DOHH2 (cell line): ENCODE data around the gene SCN5A.

Source experiments
- H3F3A ChIP-seq: fragments of 200-600 bp; sonication (generic), shearing (Covaris generic); 2 replicates; pipeline ENCODE4 v1.6.0; 2016; ENCODE audit warnings: antibody characterized with exemption, mild to moderate bottlenecking; ENCODE audit not compliant: control insufficient read depth, insufficient read depth
- H3K27ac ChIP-seq: fragments of 200-600 bp; sonication (generic); 2 replicates; pipeline ENCODE4 v1.5.1; 2014; ENCODE audit warnings: low read depth, mild to moderate bottlenecking, low read length, moderate library complexity
- H3K27me3 ChIP-seq: fragments of 200-600 bp; sonication (generic); 2 replicates; pipeline ENCODE4 v1.6.1; 2014; ENCODE audit warnings: mild to moderate bottlenecking, low read length, mixed read lengths; ENCODE audit not compliant: control insufficient read depth
- H3K36me3 ChIP-seq: fragments of 200-600 bp; sonication (generic); 2 replicates; pipeline ENCODE4 v1.6.1; 2014; ENCODE audit warnings: mild to moderate bottlenecking, low read length, moderate library complexity, mixed read lengths; ENCODE audit not compliant: control insufficient read depth
- H3K4me1 ChIP-seq: fragments of 200-600 bp; sonication (generic); 2 replicates; pipeline ENCODE4 v1.6.1; 2014; ENCODE audit warnings: mild to moderate bottlenecking, low read length, mixed read lengths; ENCODE audit not compliant: control insufficient read depth
- H3K4me2 ChIP-seq: fragments of 200-600 bp; sonication (generic); 2 replicates; pipeline ENCODE4 v1.6.0; 2014; ENCODE audit warnings: mild to moderate bottlenecking, low read length, moderate library complexity
- H3K4me3 ChIP-seq: fragments of 200-600 bp; sonication (generic); 2 replicates; pipeline ENCODE4 v1.5.1; 2014; ENCODE audit warnings: mild to moderate bottlenecking, low read length, mixed read lengths
- H3K79me2 ChIP-seq: fragments of 200-600 bp; sonication (generic); 2 replicates; pipeline ENCODE4 v1.6.1; 2014; ENCODE audit warnings: mild to moderate bottlenecking, low read length, mixed read lengths; ENCODE audit not compliant: control insufficient read depth
- H3K9me2 ChIP-seq: fragments of 200-600 bp; sonication (generic); replicated peaks from 2 replicates; pipeline ENCODE4 v1.6.1; 2014; ENCODE audit warnings: mild to moderate bottlenecking, low read length, mixed read lengths; ENCODE audit not compliant: control insufficient read depth
- H3K9me3 ChIP-seq: fragments of 200-600 bp; sonication (generic); 2 replicates; pipeline ENCODE4 v1.6.1; 2014; ENCODE audit warnings: antibody characterized with exemption, low read length, mixed read lengths; ENCODE audit not compliant: control insufficient read depth, insufficient read depth
- H4K20me1 ChIP-seq: fragments of 200-600 bp; sonication (generic); 2 replicates; pipeline ENCODE4 v1.6.0; 2014; ENCODE audit warnings: low read depth, mild to moderate bottlenecking, antibody characterized with exemption, low read length, moderate library complexity; ENCODE audit not compliant: control insufficient read depth, insufficient read depth
- CTCF ChIP-seq: fragments of 200-600 bp; sonication (generic); IDR thresholded peaks from one replicate; pipeline ENCODE4 v1.5.1; 2014; ENCODE audit warnings: antibody characterized with exemption, mild to moderate bottlenecking, low read depth, low read length; ENCODE audit not compliant: poor library complexity, severe bottlenecking
- EZH2phosphoT487 ChIP-seq: fragments of 200-600 bp; sonication (generic); IDR thresholded peaks from 2 replicates; pipeline ENCODE4 v1.6.1; 2017; ENCODE audit warnings: borderline replicate concordance, mild to moderate bottlenecking, antibody characterized with exemption, low read length, moderate library complexity, mixed read lengths

SCN5A gene

GRCh38 chr3:38614651-38615352 lies 34.7 kb downstream of the SCN5A start:
- Histone ChIP-seq H3K4me1 (no peaks in the 10 kb centered on the region), H3K4me3 (no peak overlapping the region), H4K20me1 (no peaks in the 10 kb centered on the region), H3K79me2 (no peaks in the 10 kb centered on the region), H3K36me3 (no peaks in the 10 kb centered on the region), H3K9me2 (no peaks in the 10 kb centered on the region), H3F3A (no peaks in the 10 kb centered on the region), H3K9me3 (no peaks in the 10 kb centered on the region), H3K4me2 (no peak overlapping the region), H3K27me3 (peaks cover 3% of the 10 kb centered on the region; the same call in 1 of the 2 replicates), H3K27ac (no peak overlapping the region)
- TF ChIP-seq EZH2phosphoT487 (no peak), CTCF (no peak)

GRCh38 chr3:38614091-38614490 lies 35.4 kb downstream of the SCN5A start:
- Histone ChIP-seq H3K4me1 (no peaks in the 10 kb centered on the region), H3F3A (no peaks in the 10 kb centered on the region), H3K36me3 (no peaks in the 10 kb centered on the region), H3K4me3 (no peak overlapping the region), H3K4me2 (no peak overlapping the region), H3K27me3 (peaks cover 3% of the 10 kb centered on the region; the same call in 1 of the 2 replicates), H3K9me3 (no peaks in the 10 kb centered on the region), H3K27ac (no peak overlapping the region), H3K9me2 (no peaks in the 10 kb centered on the region), H3K79me2 (no peaks in the 10 kb centered on the region), H4K20me1 (no peaks in the 10 kb centered on the region)
- TF ChIP-seq CTCF (no peak), EZH2phosphoT487 (no peak)

- Histone ChIP-seq H3K27me3 (peaks cover 3% of the 10 kb centered on the region; the same call in 1 of the 2 replicates), H3K36me3 (no peaks in the 10 kb centered on the region), H3K4me3 (no peak overlapping the region), H3K27ac (no peak overlapping the region), H3K4me2 (no peak overlapping the region), H3K9me2 (no peaks in the 10 kb centered on the region), H3K9me3 (no peaks in the 10 kb centered on the region), H3K4me1 (no peaks in the 10 kb centered on the region), H4K20me1 (no peaks in the 10 kb centered on the region), H3K79me2 (no peaks in the 10 kb centered on the region), H3F3A (no peaks in the 10 kb centered on the region)
- TF ChIP-seq CTCF: no peak
- TF ChIP-seq EZH2phosphoT487: no peak
These were observed 36.1 kb downstream of the SCN5A start for GRCh38 chr3:38613426-38613825.
